Liver (tissue), 9 donors: Measurements from ENCODE around the gene KLC4. TPM values are rescaled to one million over a fixed set of nuclear protein-coding genes. Genes with fewer than 3 reads are reported as not detected.
"Not testable (repeated sequence)": the region's sequence is repeated elsewhere in the genome, so short reads cannot be mapped to it uniquely, and the experiment has no call there.

Experiments used
- DNase-seq: peaks from one replicate; pipeline ENCODE4 v3.0.0-alpha.2; 2017; ENCODE audit warnings: low spot score
- H3K27ac ChIP-seq, 2 donors: one replicate each; pipeline ENCODE4 v1.7.0; 2013; ENCODE audit warnings: inconsistent platforms in 2 of 2, low read length in 2 of 2, control low read depth in 1 of 2, low read depth in 1 of 2, mild to moderate bottlenecking in 1 of 2
- H3K27me3 ChIP-seq, 4 donors: one replicate each; pipeline versions ENCODE4 v1.6.1 to v1.7.0; 2013; ENCODE audit warnings: low read length in 3 of 4, inconsistent platforms in 1 of 4, mild to moderate bottlenecking in 1 of 4, moderate library complexity in 1 of 4; ENCODE audit not compliant: control insufficient read depth in 4 of 4, insufficient read depth in 4 of 4
- H3K36me3 ChIP-seq, 4 donors: one replicate each; pipeline versions ENCODE4 v1.6.1 to v1.7.0; 2013; ENCODE audit warnings: low read length in 3 of 4, mild to moderate bottlenecking in 3 of 4, low read depth in 1 of 4, moderate library complexity in 1 of 4; ENCODE audit not compliant: control insufficient read depth in 4 of 4, insufficient read depth in 3 of 4
- H3K4me1 ChIP-seq, 4 donors: one replicate each; pipeline versions ENCODE4 v1.6.1 to v1.7.0; 2013; ENCODE audit warnings: low read length in 3 of 4, mild to moderate bottlenecking in 3 of 4, moderate library complexity in 1 of 4; ENCODE audit not compliant: control insufficient read depth in 4 of 4, insufficient read depth in 4 of 4
- H3K4me3 ChIP-seq, 3 donors: one replicate each; pipeline versions ENCODE4 v1.6.1 to v1.7.0; 2013; ENCODE audit warnings: low read length in 3 of 3, control low read depth in 1 of 3, low read depth in 1 of 3, mild to moderate bottlenecking in 1 of 3
- H3K9ac ChIP-seq, 2 donors: one replicate each; pipeline ENCODE4 v1.7.0; 2013; ENCODE audit warnings: low read length in 2 of 2, mild to moderate bottlenecking in 2 of 2, moderate library complexity in 2 of 2, control low read depth in 1 of 2, low read depth in 1 of 2
- H3K9me3 ChIP-seq, 4 donors: one replicate each; pipeline versions ENCODE4 v1.6.1 to v1.7.0; 2013; ENCODE audit warnings: low read length in 3 of 4; ENCODE audit not compliant: control insufficient read depth in 4 of 4
- ATF3 ChIP-seq: IDR thresholded peaks from 2 replicates; pipeline ENCODE4 v1.6.1; 2016; ENCODE audit warnings: antibody characterized with exemption
- CTCF ChIP-seq: fragments of 150-350 bp; IDR thresholded peaks from 2 replicates; pipeline ENCODE4 v1.5.1; 2017; ENCODE audit warnings: improper control_type of control experiment, low read depth, low read length; ENCODE audit not compliant: missing input control
- EGR1 ChIP-seq, 2 donors: IDR thresholded peaks; 2 replicates each; pipeline ENCODE4 v1.6.1; 2016 to 2018; ENCODE audit warnings: antibody characterized with exemption in 2 of 2, low read depth in 2 of 2
- FOXA1 ChIP-seq: IDR thresholded peaks from 2 replicates; pipeline ENCODE4 v1.6.1; 2016; ENCODE audit warnings: antibody characterized with exemption
- FOXA2 ChIP-seq: IDR thresholded peaks from 2 replicates; pipeline ENCODE4 v1.6.1; 2016; ENCODE audit warnings: antibody characterized with exemption
- HNF4G ChIP-seq: IDR thresholded peaks from 2 replicates; pipeline ENCODE4 v1.6.1; 2016; ENCODE audit warnings: antibody characterized with exemption
- JUND ChIP-seq, 2 donors: IDR thresholded peaks; 2 replicates each; pipeline ENCODE4 v1.6.1; 2016; ENCODE audit warnings: antibody characterized with exemption in 2 of 2
- MAX ChIP-seq: IDR thresholded peaks from 2 replicates; pipeline ENCODE4 v1.6.1; 2016; ENCODE audit warnings: antibody characterized with exemption
- NR2F2 ChIP-seq: IDR thresholded peaks from 2 replicates; pipeline ENCODE4 v1.6.1; 2016; ENCODE audit warnings: antibody characterized with exemption
- RAD21 ChIP-seq, 2 donors: IDR thresholded peaks; 2 replicates each; pipeline ENCODE4 v1.6.1; 2016; ENCODE audit warnings: antibody characterized with exemption in 2 of 2, mild to moderate bottlenecking in 2 of 2
- REST ChIP-seq: IDR thresholded peaks from 2 replicates; pipeline ENCODE4 v1.6.1; 2016; ENCODE audit warnings: antibody characterized with exemption, mild to moderate bottlenecking
- RXRA ChIP-seq, 2 donors: IDR thresholded peaks; 2 replicates each; pipeline ENCODE4 v1.6.1; 2017 to 2018; ENCODE audit warnings: antibody characterized with exemption in 2 of 2, mild to moderate bottlenecking in 1 of 2
- SP1 ChIP-seq: IDR thresholded peaks from 2 replicates; pipeline ENCODE4 v1.6.1; 2018; ENCODE audit warnings: antibody characterized with exemption, mild to moderate bottlenecking
- TAF1 ChIP-seq: conservative IDR thresholded peaks from 2 replicates; pipeline ENCODE4 v1.6.1; 2016; ENCODE audit warnings: antibody characterized with exemption, mild to moderate bottlenecking
- YY1 ChIP-seq: IDR thresholded peaks from 2 replicates; pipeline ENCODE4 v1.6.1; 2016; ENCODE audit warnings: antibody characterized with exemption, mild to moderate bottlenecking
- ZBTB33 ChIP-seq: IDR thresholded peaks from 2 replicates; pipeline ENCODE4 v1.6.1; 2016; ENCODE audit warnings: antibody characterized with exemption
- WGBS: extraction: QIAGEN DNeasy Blood & Tissue Kit; methylation state at CpG from one replicate; pipeline ENCODE4 v1.1.7; 2013; 5-methylcytosine and 5-hydroxymethylcytosine counted together
- polyA plus RNA-seq, 2 donors: library from polyadenylated mRNA; stranded (reverse) in 1 of 2; unstranded in 1 of 2; fragments of 200-250 nt in 1 of 2; fragments of >200 nt in 1 of 2; fragmentation: Nextera tagmentation in 1 of 2; extraction: Ambion mirVana in 1 of 2; gene quantifications; one replicate each; pipeline versions ENCODE4 v1.2.1 to v1.2.3, GENCODE V29; 2013 to 2015
- total RNA-seq, 2 donors: library from RNA; depleted of rRNA; stranded (reverse); fragments of >200 nt; gene quantifications; one replicate each; pipeline ENCODE4 v1.2.3, GENCODE V29; 2014
- donor health status: healthy.
- donor health status: healthy.
- donor health status: healthy.
- donor health status: healthy.
- donor health status: healthy.

KLC4 gene
- total and polyA plus RNA-seq, 4 donors: 33.2 to 97.0 (median 45.9) TPM

- no peak for DNase-seq
Measured at GRCh38 chr6:43040542-43041257, 18.7 kb upstream of the KLC4 start.

GRCh38 chr6:43041475-43041874, 18.0 kb upstream of the KLC4 start:
- H3K27ac ChIP-seq, H3K9me3 ChIP-seq, H3K4me3 ChIP-seq, DNase-seq, H3K9ac ChIP-seq, H3K27me3 ChIP-seq, H3K4me1 ChIP-seq: not testable (repeated sequence)
- WGBS: 96% methylated on average over 8 of the region's 8 CpGs
- peaks cover under 1 to 61% (median 36%) of the 10 kb centered on the region in 4 donors for H3K36me3 ChIP-seq

More at GRCh38 chr6:43040542-43041257, 18.7 kb upstream of the KLC4 start:
- TF ChIP-seq REST: no peak
- no peak for TF ChIP-seq TAF1
- H3K9ac ChIP-seq: no peak overlapping the region
- no peaks in the 10 kb centered on the region for H3K27me3 ChIP-seq
- peaks cover 2 to 6% (median 4%) of the 10 kb centered on the region in 4 donors for H3K4me1 ChIP-seq
- peaks cover 0 to 56% (median 33%) of the 10 kb centered on the region in 4 donors for H3K36me3 ChIP-seq
- H3K27ac ChIP-seq: no peak overlapping the region
- H3K9me3 ChIP-seq: no peaks in the 10 kb centered on the region
- WGBS: 97% methylated on average over 18 of the region's 18 CpGs
- H3K4me3 ChIP-seq: no peak overlapping the region

GRCh38 chr6:43043310-43043709, 16.1 kb upstream of the KLC4 start:
- no peaks in the 10 kb centered on the region for H3K27me3 ChIP-seq
- H3K4me1 ChIP-seq: no peaks in the 10 kb centered on the region
- 95% methylated on average over 9 of the region's 9 CpGs for WGBS
- H3K27ac ChIP-seq: no peak overlapping the region
- H3K36me3 ChIP-seq: peaks cover 9 to 60% (median 32%) of the 10 kb centered on the region in 4 donors
- DNase-seq: no peak
- TF ChIP-seq EGR1 (IDR thresholded peaks at IDR 0.05; ENCODE audit: low read depth in 2 of 2): no peak
- H3K9ac ChIP-seq: no peak overlapping the region
- H3K9me3 ChIP-seq: no peaks in the 10 kb centered on the region
- H3K4me3 ChIP-seq: no peak overlapping the region

GRCh38 chr6:43045371-43045930, 14.0 kb upstream of the KLC4 start:
- 94% methylated on average over 11 of the region's 11 CpGs for WGBS
- H3K36me3 ChIP-seq: peaks cover 9 to 62% (median 27%) of the 10 kb centered on the region in 4 donors

More at GRCh38 chr6:43045371-43045930, 14.0 kb upstream of the KLC4 start:
- Histone ChIP-seq H3K27me3 (no peaks in the 10 kb centered on the region), H3K4me1 (no peaks in the 10 kb centered on the region), H3K9ac (no peak overlapping the region), H3K27ac (no peak overlapping the region), H3K4me3 (no peak overlapping the region), H3K9me3 (no peaks in the 10 kb centered on the region)
- no peak for TF ChIP-seq TAF1
- TF ChIP-seq FOXA1: no peak
- TF ChIP-seq HNF4G: no peak
- TF ChIP-seq ATF3: no peak
- TF ChIP-seq CTCF: no peak
- TF ChIP-seq RAD21 (IDR thresholded peaks at IDR 0.05): no peak
- no peak for TF ChIP-seq ZBTB33
- TF ChIP-seq SP1: no peak
- no peak for TF ChIP-seq YY1
- no peak for TF ChIP-seq FOXA2
- TF ChIP-seq RXRA (IDR thresholded peaks at IDR 0.05): no peak
- TF ChIP-seq MAX: no peak
- TF ChIP-seq NR2F2: no peak
- no peak for TF ChIP-seq JUND (IDR thresholded peaks at IDR 0.05)
- no peak for DNase-seq
